Prostate gland (tissue), 2 donors: Measurements from ENCODE around the gene FAM209B. TPM values are rescaled to one million over a fixed set of nuclear protein-coding genes. Genes with fewer than 3 reads are reported as not detected.
"Not testable (repeated sequence)": the region's sequence is repeated elsewhere in the genome, so short reads cannot be mapped to it uniquely, and the experiment has no call there.

Experiments used
- DNase-seq: peaks from one replicate; pipeline ENCODE4 v3.0.0-alpha.2; 2019; ENCODE audit warnings: low spot score
- H3K27ac ChIP-seq, 2 donors: fragments of 200-600 bp; sonication (generic); 2 replicates each; pipeline ENCODE4 v1.5.1; 2017 to 2019
- H3K27me3 ChIP-seq: fragments of 200-600 bp; sonication (generic); replicated peaks from 2 replicates; pipeline ENCODE4 v1.5.1; 2019; ENCODE audit not compliant: insufficient read depth
- H3K36me3 ChIP-seq, 2 donors: fragments of 200-600 bp; sonication (generic); 1 replicate in 1 of 2; 2 replicates in 1 of 2; pipeline versions ENCODE4 v1.5.1 to v1.8.1; 2017 to 2019
- H3K4me1 ChIP-seq: fragments of 200-600 bp; sonication (generic); replicated peaks from 2 replicates; pipeline ENCODE4 v1.5.1; 2019
- H3K4me3 ChIP-seq, 2 donors: fragments of 200-600 bp; sonication (generic); 2 replicates each; pipeline ENCODE4 v1.5.1; 2017 to 2019
- H3K9me3 ChIP-seq: fragments of 200-600 bp; sonication (generic); 2 replicates; pipeline ENCODE4 v1.5.1; 2017
- CTCF ChIP-seq, 4 experiments: fragments of 200-600 bp in 2 of 4; fragments of 450-650 bp in 2 of 4; sonication (generic) in 2 of 4; IDR thresholded peaks; 1 replicate in 3 of 4; 2 replicates in 1 of 4; pipeline ENCODE4 v1.5.1; 2016 to 2019; ENCODE audit warnings: antibody characterized with exemption in 4 of 4, mild to moderate bottlenecking in 2 of 4, moderate library complexity in 2 of 4
- POLR2A ChIP-seq: fragments of 450-650 bp; IDR thresholded peaks from one replicate; pipeline ENCODE4 v1.6.1; 2016; ENCODE audit warnings: antibody characterized with exemption, mild to moderate bottlenecking
- POLR2AphosphoS5 ChIP-seq: sonication (generic); formaldehyde crosslinking; IDR thresholded peaks from one replicate; pipeline ENCODE4 v1.6.1; 2017; ENCODE audit warnings: antibody characterized with exemption
- WGBS: methylation state at CpG from one replicate; pipeline ENCODE4 v1.1.5; 2018; 5-methylcytosine and 5-hydroxymethylcytosine counted together
- intact Hi-C: fragments of 100-400 bp; cut with DNase I; formaldehyde crosslinking; loops from one replicate; pipeline ENCODE4 v1.14.2; 2022
- total RNA-seq, 2 donors: library from RNA; depleted of rRNA; stranded (reverse); fragments of >200 nt; gene quantifications; one replicate each; pipeline ENCODE4 v1.1.0, GENCODE V29; 2016

Gene FAM209B
- total RNA-seq, 2 donors from 2014 or later, result 7.6 TPM; not detected in 1

- H3K4me1 ChIP-seq, result no peaks in the 10 kb centered on the region
- no peaks in the 10 kb centered on the region for H3K36me3 ChIP-seq
- no peak overlapping the region for H3K27ac ChIP-seq
- 12% methylated on average over 4 of the region's 4 CpGs for WGBS
- no peak overlapping the region for H3K4me3 ChIP-seq
- TF ChIP-seq POLR2AphosphoS5 (peak; percentile 74), POLR2A (no peak), CTCF (IDR thresholded peaks at IDR 0.05) (peak in 1 of 4 experiments; percentile 33)
- H3K9me3 ChIP-seq, result no peaks in the 10 kb centered on the region
- intact Hi-C loops, result loop anchor here (5.0 kb wide), 2 partner anchors 507 to 792 kb away; no protein-coding TSS in a partner anchor
- DNase-seq, result peak; percentile 43
- no peaks in the 10 kb centered on the region for H3K27me3 ChIP-seq
Observed at GRCh38 chr20:56554869-56555268, 21.8 kb downstream of the FAM209B start.

- Histone ChIP-seq H3K27me3 (no peaks in the 10 kb centered on the region), H3K9me3 (no peaks in the 10 kb centered on the region), H3K36me3 (no peaks in the 10 kb centered on the region), H3K27ac (no peak overlapping the region), H3K4me1 (no peaks in the 10 kb centered on the region), H3K4me3 (no peak overlapping the region)
- 27% methylated on average over 6 of the region's 6 CpGs for WGBS
- intact Hi-C loops, result no loop called here
- TF ChIP-seq POLR2AphosphoS5, result no peak
- no peak for TF ChIP-seq POLR2A
- TF ChIP-seq CTCF (IDR thresholded peaks at IDR 0.05), result no peak
- no peak for DNase-seq
Observed at GRCh38 chr20:56558968-56559367, 25.9 kb downstream of the FAM209B start.

GRCh38 chr20:56564526-56564925, 31.5 kb downstream of the FAM209B start:
- intact Hi-C loops, H3K27me3 ChIP-seq, H3K4me3 ChIP-seq, H3K36me3 ChIP-seq, H3K9me3 ChIP-seq, H3K4me1 ChIP-seq, DNase-seq, H3K27ac ChIP-seq: not testable (repeated sequence)
- WGBS, result 85% methylated on average over 6 of the region's 6 CpGs

GRCh38 chr20:56565511-56565910, 32.5 kb downstream of the FAM209B start:
- intact Hi-C loops, result no loop called here
- Histone ChIP-seq H3K4me3 (no peak overlapping the region), H3K27me3 (no peaks in the 10 kb centered on the region), H3K9me3 (no peaks in the 10 kb centered on the region), H3K36me3 (no peaks in the 10 kb centered on the region), H3K27ac (no peak overlapping the region), H3K4me1 (no peaks in the 10 kb centered on the region)
- DNase-seq, result no peak
- no peak for TF ChIP-seq POLR2AphosphoS5
- TF ChIP-seq POLR2A, result no peak
- no peak for TF ChIP-seq CTCF (IDR thresholded peaks at IDR 0.05)
- 92% methylated on average over 4 of the region's 4 CpGs for WGBS

GRCh38 chr20:56566621-56567020, 33.6 kb downstream of the FAM209B start:
- Histone ChIP-seq H3K27me3 (no peaks in the 10 kb centered on the region), H3K27ac (no peak overlapping the region), H3K4me1 (no peaks in the 10 kb centered on the region), H3K36me3 (no peaks in the 10 kb centered on the region), H3K9me3 (no peaks in the 10 kb centered on the region), H3K4me3 (no peak overlapping the region)
- intact Hi-C loops, result no loop called here
- TF ChIP-seq CTCF (IDR thresholded peaks at IDR 0.05) (no peak), POLR2AphosphoS5 (no peak), POLR2A (no peak)
- 43% methylated on average over 3 of the region's 3 CpGs for WGBS
- no peak for DNase-seq
